NCI-H510A (cell line): Measurements from ENCODE around the gene IL32.
"Not testable (repeated sequence)": the region's sequence is repeated elsewhere in the genome, so short reads cannot be mapped to it uniquely, and the experiment has no call there.

ENCODE experiments used
- DNase-seq: peaks from one replicate; lab custom pipeline; 2025; lab: John Stamatoyannopoulos, UW

IL32 gene

GRCh38 chr16:3051494-3051893 lies 13.9 kb upstream of the IL32 start:
- no peak for DNase-seq

- not testable (repeated sequence) for DNase-seq
Observed at GRCh38 chr16:3052571-3053329, 12.7 kb upstream of the IL32 start.

GRCh38 chr16:3053330-3053710 lies 12.1 kb upstream of the IL32 start:
- DNase-seq: not testable (repeated sequence)

GRCh38 chr16:3054965-3055733 lies 10.3 kb upstream of the IL32 start:
- DNase-seq: no peak

- not testable (repeated sequence) for DNase-seq
Observed at GRCh38 chr16:3055734-3056115, 9.7 kb upstream of the IL32 start.

- DNase-seq: no peak
Observed at GRCh38 chr16:3056336-3057180, 8.9 kb upstream of the IL32 start.

- no peak for DNase-seq
Observed at GRCh38 chr16:3057181-3058138, 8.0 kb upstream of the IL32 start.

- no peak for DNase-seq
Observed at GRCh38 chr16:3058139-3059030, 7.1 kb upstream of the IL32 start.

GRCh38 chr16:3059041-3059722 lies 6.3 kb upstream of the IL32 start:
- DNase-seq: no peak

GRCh38 chr16:3059723-3060242 lies 5.7 kb upstream of the IL32 start:
- no peak for DNase-seq

- DNase-seq: no peak
Observed at GRCh38 chr16:3060339-3061127, 4.9 kb upstream of the IL32 start.

- DNase-seq: no peak
Observed at GRCh38 chr16:3062553-3062952, 2.9 kb upstream of the IL32 start.

- no peak for DNase-seq
Observed at GRCh38 chr16:3063625-3064386, 1.6 kb upstream of the IL32 start.

- no peak for DNase-seq
Observed at GRCh38 chr16:3065742-3066439, 451 bp downstream of the IL32 start.

GRCh38 chr16:3066440-3066748 lies 954 bp downstream of the IL32 start:
- DNase-seq: no peak

- DNase-seq: no peak
Observed at GRCh38 chr16:3068487-3068886, 3.0 kb downstream of the IL32 start.

- DNase-seq: not testable (repeated sequence)
Observed at GRCh38 chr16:3069146-3069545, 3.7 kb downstream of the IL32 start.
